Measurements from ENCODE around the gene GABRB3.

GABRB3 gene

GRCh38 chr15:26620528-26621458 is 152.1 kb downstream of the GABRB3 start:
- Histone ChIP-seq H3K79me2 (no peaks in the 10 kb centered on the region), H3K27ac (no peak overlapping the region), H3K4me3 (ENCODE audit: low read depth, low read length) (no peak overlapping the region), H3K9me3 (ENCODE audit: control insufficient read depth, low read length) (no peaks in the 10 kb centered on the region), H2AFZ (no peak overlapping the region), H3K9ac (no peak overlapping the region), H3K27me3 (ENCODE audit: control insufficient read depth, insufficient read depth, low read length) (no peaks in the 10 kb centered on the region), H3K4me2 (ENCODE audit: low read length) (no peak overlapping the region), H3K36me3 (ENCODE audit: control insufficient read depth, insufficient read depth, low read length) (no peaks in the 10 kb centered on the region), H3K4me1 (no peaks in the 10 kb centered on the region)
- no peak for TF ChIP-seq CTCF (IDR thresholded peaks at IDR 0.05)

GRCh38 chr15:26615927-26616302 is 157.0 kb downstream of the GABRB3 start:
- Histone ChIP-seq H2AFZ (no peak overlapping the region), H3K4me2 (ENCODE audit: low read length) (no peak overlapping the region), H3K27me3 (ENCODE audit: control insufficient read depth, insufficient read depth, low read length) (no peaks in the 10 kb centered on the region), H3K9me3 (ENCODE audit: control insufficient read depth, low read length) (no peaks in the 10 kb centered on the region), H3K9ac (no peak overlapping the region), H3K4me3 (ENCODE audit: low read depth, low read length) (no peak overlapping the region), H3K36me3 (ENCODE audit: control insufficient read depth, insufficient read depth, low read length) (no peaks in the 10 kb centered on the region), H3K79me2 (no peaks in the 10 kb centered on the region), H3K4me1 (no peaks in the 10 kb centered on the region), H3K27ac (no peak overlapping the region)
- no peak for TF ChIP-seq CTCF (IDR thresholded peaks at IDR 0.05)

GRCh38 chr15:26615188-26615926 is 157.5 kb downstream of the GABRB3 start:
- Histone ChIP-seq H2AFZ (no peak overlapping the region), H3K27me3 (ENCODE audit: control insufficient read depth, insufficient read depth, low read length) (no peaks in the 10 kb centered on the region), H3K27ac (no peak overlapping the region), H3K4me2 (ENCODE audit: low read length) (no peak overlapping the region), H3K4me1 (no peaks in the 10 kb centered on the region), H3K79me2 (no peaks in the 10 kb centered on the region), H3K36me3 (ENCODE audit: control insufficient read depth, insufficient read depth, low read length) (no peaks in the 10 kb centered on the region), H3K9me3 (ENCODE audit: control insufficient read depth, low read length) (no peaks in the 10 kb centered on the region), H3K9ac (no peak overlapping the region), H3K4me3 (ENCODE audit: low read depth, low read length) (no peak overlapping the region)
- TF ChIP-seq CTCF (IDR thresholded peaks at IDR 0.05), result no peak

GRCh38 chr15:26614734-26615133 is 158.1 kb downstream of the GABRB3 start:
- Histone ChIP-seq H3K9me3 (ENCODE audit: control insufficient read depth, low read length) (no peaks in the 10 kb centered on the region), H3K4me3 (ENCODE audit: low read depth, low read length) (no peak overlapping the region), H3K27me3 (ENCODE audit: control insufficient read depth, insufficient read depth, low read length) (no peaks in the 10 kb centered on the region), H3K27ac (no peak overlapping the region), H3K4me2 (ENCODE audit: low read length) (no peak overlapping the region), H3K79me2 (no peaks in the 10 kb centered on the region), H2AFZ (no peak overlapping the region), H3K36me3 (ENCODE audit: control insufficient read depth, insufficient read depth, low read length) (no peaks in the 10 kb centered on the region), H3K9ac (no peak overlapping the region), H3K4me1 (no peaks in the 10 kb centered on the region)
- TF ChIP-seq CTCF (IDR thresholded peaks at IDR 0.05), result no peak
